ENCODE data around the gene ARHGAP12.

The ARHGAP12 gene

DNA sequence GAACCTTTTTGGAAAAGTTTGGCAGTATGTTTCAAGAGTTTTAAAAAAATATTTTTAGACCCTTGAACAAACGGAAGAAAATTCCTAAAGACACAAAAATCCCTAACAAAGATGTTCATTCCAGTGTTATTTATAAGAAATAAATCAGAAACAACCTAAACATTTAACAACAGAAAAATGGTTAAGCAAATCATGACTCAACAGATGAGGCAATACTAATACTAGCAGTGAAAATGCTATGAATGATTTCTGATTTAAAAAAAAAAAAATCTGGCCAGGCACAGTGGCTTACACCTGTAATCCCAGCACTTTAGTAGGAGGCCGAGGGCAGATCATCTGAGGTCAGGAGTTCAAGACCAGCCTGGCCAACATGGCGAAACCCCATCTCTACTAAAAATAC lies 61.0 kb downstream of the ARHGAP12 start:
- TF ChIP-seq, protein P1, sequence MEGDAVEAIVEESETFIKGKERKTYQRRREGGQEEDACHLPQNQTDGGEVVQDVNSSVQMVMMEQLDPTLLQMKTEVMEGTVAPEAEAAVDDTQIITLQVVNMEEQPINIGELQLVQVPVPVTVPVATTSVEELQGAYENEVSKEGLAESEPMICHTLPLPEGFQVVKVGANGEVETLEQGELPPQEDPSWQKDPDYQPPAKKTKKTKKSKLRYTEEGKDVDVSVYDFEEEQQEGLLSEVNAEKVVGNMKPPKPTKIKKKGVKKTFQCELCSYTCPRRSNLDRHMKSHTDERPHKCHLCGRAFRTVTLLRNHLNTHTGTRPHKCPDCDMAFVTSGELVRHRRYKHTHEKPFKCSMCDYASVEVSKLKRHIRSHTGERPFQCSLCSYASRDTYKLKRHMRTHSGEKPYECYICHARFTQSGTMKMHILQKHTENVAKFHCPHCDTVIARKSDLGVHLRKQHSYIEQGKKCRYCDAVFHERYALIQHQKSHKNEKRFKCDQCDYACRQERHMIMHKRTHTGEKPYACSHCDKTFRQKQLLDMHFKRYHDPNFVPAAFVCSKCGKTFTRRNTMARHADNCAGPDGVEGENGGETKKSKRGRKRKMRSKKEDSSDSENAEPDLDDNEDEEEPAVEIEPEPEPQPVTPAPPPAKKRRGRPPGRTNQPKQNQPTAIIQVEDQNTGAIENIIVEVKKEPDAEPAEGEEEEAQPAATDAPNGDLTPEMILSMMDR (IDR thresholded peaks at IDR 0.05; ENCODE audit: low read length, missing control alignments) = no peak
- DNase-seq (ENCODE audit: low read depth) = peak; percentile 48

DNA sequence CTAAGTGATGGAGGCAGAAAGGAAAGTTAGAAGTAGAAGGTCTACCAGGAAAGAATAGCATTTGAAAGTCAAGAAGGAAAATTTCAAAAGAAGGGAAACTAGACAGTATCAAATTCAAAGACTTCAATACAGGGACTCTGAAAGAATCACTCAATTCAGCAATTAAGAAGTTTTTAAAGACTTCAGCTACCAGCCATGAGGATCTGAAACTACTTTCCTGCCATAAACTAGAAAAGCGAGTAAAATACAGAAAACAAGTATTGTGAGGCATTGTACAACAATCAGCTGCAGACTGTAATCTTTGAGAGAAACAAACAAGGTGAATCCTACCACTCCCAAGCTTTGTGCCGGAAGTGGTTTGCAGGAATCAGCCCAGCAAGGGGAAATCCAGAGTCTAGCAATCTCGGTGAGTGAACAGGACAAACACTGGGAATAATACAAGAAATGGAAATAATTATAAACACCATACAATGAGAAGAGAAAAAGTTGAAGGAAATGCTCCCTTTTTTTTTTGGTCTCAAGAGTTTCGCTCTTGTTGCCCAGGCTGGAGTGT lies 62.4 kb downstream of the ARHGAP12 start:
- no peak for DNase-seq (ENCODE audit: low read depth)

More for the DNA sequence above, 61.0 kb downstream of the ARHGAP12 start:
- no peak overlapping the region for H3K4me3 ChIP-seq (replicated peaks; ENCODE audit: low read depth, low read length)

DNA sequence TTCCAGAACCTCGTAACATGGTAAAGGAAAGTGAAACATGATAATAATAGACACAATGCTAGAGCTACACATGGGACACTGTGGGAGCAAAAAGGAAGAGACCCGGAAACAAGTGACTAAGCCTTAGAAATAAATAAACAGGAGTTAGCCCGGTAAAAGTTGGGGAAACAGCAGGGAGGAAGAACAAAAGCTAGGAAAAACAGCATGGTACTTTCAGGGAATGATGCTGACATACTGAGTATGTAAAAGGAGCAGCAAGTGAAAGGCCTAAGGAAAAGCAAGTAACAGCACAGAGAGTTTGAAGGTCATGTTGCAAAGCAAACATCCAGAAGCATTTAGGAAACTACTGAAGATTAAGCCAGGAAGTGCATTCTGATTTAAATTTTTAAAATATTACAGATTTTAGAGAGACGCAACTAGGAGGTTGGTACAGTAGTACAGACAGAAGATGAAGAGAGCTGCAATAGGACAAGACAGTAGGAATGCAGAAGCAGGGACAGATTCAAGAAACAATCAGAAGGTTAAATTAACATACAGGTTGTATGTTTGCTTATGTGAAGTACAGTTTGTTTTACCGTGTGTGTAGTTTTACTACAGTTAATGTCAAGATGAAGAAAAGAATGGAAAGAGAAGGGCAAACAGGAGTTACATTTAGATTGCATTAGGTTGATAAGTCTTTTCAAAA lies 63.7 kb downstream of the ARHGAP12 start:
- TF ChIP-seq, protein P1 (IDR thresholded peaks at IDR 0.05; ENCODE audit: low read length, missing control alignments) = no peak
- H3K4me3 ChIP-seq (replicated peaks; ENCODE audit: low read depth, low read length) = peak overlapping the region; percentile 26
- DNase-seq (ENCODE audit: low read depth) = peak; percentile 38

More for the DNA sequence above, 62.4 kb downstream of the ARHGAP12 start:
- TF ChIP-seq, protein P1 (IDR thresholded peaks at IDR 0.05; ENCODE audit: low read length, missing control alignments) = no peak
- H3K4me3 ChIP-seq (replicated peaks; ENCODE audit: low read depth, low read length) = no peak overlapping the region

DNA sequence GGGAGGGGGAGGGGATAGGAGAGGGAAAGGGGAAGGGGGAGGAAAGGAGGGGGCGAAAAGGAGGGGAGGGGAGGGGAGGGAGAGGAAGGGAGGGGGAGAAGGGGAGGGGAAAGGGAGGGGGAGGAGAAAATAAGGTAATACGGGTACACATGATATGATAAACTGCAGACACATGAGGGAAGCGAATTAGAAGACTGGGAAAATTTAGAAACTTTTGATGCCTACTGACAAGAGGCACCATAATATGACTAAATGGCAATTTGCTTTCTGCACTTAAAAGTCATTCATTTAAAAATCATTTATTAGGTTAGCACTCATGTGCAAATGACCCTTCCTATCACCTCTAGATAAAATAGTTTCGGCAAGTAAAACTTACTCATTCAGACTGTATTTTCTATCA lies 73.6 kb downstream of the ARHGAP12 start:
- DNase-seq (ENCODE audit: low read depth) = no peak
- no peak overlapping the region for H3K4me3 ChIP-seq (replicated peaks; ENCODE audit: low read depth, low read length)
- TF ChIP-seq, protein P1 (IDR thresholded peaks at IDR 0.05; ENCODE audit: low read length, missing control alignments) = no peak

DNA sequence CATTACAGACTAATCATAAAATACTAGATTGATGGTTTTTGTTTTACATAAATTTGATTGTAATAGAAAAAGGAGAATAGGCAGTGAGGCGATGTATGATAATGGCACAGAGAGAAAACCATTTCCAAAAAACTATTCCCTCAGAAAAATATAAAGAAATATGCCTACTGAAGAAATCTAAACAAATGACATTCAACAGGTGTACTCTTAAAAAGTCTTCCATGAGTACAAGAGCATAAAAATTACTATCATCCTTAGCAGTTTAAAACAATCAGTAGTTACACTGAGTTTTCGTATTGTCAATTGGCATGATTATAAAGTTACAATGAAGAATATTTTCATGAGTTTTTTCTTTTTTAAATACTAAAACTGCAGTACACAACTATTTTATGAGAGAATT lies 75.0 kb downstream of the ARHGAP12 start:
- TF ChIP-seq, protein P1 (IDR thresholded peaks at IDR 0.05; ENCODE audit: low read length, missing control alignments) = no peak
- no peak overlapping the region for H3K4me3 ChIP-seq (replicated peaks; ENCODE audit: low read depth, low read length)
- DNase-seq (ENCODE audit: low read depth) = no peak

DNA sequence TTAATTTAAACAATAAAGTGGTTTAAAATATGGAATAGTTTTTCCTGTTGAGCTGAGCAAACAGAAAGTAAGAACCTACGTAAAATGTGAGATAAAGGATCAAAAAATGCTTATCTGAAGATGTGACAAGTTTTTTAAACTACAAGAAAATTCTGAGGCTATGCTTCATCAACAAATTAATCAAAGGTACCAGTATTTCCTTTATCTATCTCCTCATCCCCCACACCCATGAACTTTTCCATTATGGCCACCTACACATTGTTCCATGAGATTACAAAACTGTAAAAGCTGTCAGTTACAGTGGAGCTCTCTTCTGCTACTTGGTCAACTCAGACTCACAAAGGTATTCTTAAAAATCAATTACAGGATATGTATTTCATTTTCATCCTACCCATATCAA lies 77.4 kb downstream of the ARHGAP12 start:
- TF ChIP-seq, protein P1 (IDR thresholded peaks at IDR 0.05; ENCODE audit: low read length, missing control alignments) = no peak
- no peak for DNase-seq (ENCODE audit: low read depth)
- H3K4me3 ChIP-seq (replicated peaks; ENCODE audit: low read depth, low read length) = no peak overlapping the region

DNA sequence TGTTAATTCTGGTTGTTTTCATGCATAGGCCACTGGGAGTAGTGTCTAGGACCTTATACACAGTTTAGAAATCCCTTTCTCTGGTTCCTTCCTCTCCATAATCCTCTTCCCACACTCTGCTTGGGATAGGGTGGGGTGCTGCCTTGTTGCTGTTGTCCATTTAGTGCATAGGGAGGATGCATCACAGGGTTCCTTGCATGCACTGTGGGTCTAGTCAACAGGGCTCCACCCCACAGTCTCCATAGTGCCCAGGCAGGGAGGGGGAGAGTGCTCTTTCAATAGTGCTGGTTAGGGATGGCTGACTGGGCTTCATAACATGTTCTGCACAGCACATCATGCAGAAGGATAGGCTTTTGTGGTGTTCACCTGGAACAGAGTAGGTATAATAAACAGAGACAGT lies 81.1 kb downstream of the ARHGAP12 start:
- TF ChIP-seq, protein P1 (IDR thresholded peaks at IDR 0.05; ENCODE audit: low read length, missing control alignments) = no peak
- no peak overlapping the region for H3K4me3 ChIP-seq (replicated peaks; ENCODE audit: low read depth, low read length)
- DNase-seq (ENCODE audit: low read depth) = no peak
